ENCODE results near the gene EXOSC7. TPM values are rescaled to one million over a fixed set of nuclear protein-coding genes. Genes with fewer than 3 reads are reported as not detected.

The EXOSC7 gene
- total and polyA plus RNA-seq, 10 of the 15 experiments (the other 5 are each of a cell fraction or from before 2014, with no cell fraction given) = 58.0 to 193 (median 82.9) TPM

DNA sequence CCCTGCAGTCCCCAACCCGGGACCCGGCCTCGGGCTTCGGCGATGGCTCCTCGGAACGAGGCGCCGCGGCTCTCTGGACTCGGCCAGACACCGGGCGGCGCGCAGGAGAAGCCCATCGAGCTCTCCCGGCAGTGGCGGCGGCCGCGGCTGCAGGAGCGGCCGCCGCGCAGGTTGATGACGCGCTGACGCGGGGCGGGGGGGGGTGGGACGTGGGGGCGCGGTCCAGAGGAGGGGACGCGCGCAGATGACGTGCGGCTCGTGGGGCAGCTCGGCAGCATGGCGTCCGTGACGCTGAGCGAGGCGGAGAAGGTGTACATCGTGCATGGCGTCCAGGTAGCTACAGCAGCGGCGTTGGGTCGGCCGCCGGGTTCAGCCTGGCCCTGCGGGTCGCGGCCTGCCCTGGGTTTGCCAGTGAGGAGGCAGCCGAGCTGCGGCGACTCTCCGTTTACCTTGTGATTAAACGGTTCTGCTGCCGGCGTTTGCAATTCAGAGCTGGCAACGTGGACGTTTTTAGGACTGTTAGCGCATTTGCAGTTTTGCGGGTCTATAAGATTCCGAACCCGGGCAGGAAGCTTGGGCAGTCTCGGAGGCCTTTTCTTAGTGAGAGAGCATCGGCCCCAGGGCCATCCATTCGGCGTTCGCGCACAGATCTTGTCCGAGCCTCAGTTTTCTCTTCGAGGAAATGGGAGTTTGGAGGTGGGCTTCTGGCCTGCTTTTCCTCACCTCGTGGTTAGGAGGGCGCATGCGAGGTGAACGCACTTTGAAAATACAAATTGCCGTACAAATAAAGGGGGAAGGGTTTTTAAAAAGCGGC lies at the start of gene EXOSC7, which contains the start of gene ZDHHC3 (continued):
- TF ChIP-seq, protein P1, sequence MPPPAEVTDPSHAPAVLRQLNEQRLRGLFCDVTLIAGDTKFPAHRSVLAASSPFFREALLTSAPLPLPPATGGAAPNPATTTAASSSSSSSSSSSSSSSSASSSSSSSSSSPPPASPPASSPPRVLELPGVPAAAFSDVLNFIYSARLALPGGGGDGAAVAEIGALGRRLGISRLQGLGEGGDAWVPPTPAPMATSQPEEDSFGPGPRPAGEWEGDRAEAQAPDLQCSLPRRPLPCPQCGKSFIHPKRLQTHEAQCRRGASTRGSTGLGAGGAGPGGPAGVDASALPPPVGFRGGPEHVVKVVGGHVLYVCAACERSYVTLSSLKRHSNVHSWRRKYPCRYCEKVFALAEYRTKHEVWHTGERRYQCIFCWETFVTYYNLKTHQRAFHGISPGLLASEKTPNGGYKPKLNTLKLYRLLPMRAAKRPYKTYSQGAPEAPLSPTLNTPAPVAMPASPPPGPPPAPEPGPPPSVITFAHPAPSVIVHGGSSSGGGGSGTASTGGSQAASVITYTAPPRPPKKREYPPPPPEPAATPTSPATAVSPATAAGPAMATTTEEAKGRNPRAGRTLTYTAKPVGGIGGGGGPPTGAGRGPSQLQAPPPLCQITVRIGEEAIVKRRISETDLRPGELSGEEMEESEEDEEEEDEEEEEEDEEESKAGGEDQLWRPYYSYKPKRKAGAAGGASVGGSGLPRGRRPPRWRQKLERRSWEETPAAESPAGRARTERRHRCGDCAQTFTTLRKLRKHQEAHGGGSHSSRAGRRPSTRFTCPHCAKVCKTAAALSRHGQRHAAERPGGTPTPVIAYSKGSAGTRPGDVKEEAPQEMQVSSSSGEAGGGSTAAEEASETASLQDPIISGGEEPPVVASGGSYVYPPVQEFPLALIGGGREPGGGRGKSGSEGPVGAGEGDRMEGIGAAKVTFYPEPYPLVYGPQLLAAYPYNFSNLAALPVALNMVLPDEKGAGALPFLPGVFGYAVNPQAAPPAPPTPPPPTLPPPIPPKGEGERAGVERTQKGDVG (CRISPR knock-in tag; IDR thresholded peaks at IDR 0.05) = no peak
- TF ChIP-seq MYB (IDR thresholded peaks at IDR 0.05; ENCODE audit: borderline replicate concordance, low read depth, low read length) (no peak), YY1 (IDR thresholded peaks at IDR 0.05; ENCODE audit: low read depth, low read length) (peak; percentile 97), ESRRA (IDR thresholded peaks at IDR 0.05; ENCODE audit: low read length) (0 out of 2 replicates have a peak, but pooled peaks have one; percentile 55), SP1 (IDR thresholded peaks at IDR 0.05; ENCODE audit: low read depth, low read length) (peak; percentile 39), POLR2AphosphoS2 (IDR thresholded peaks at IDR 0.05; ENCODE audit: low read depth, low read length) (peak; percentile 53; the same call in 1 of the 2 replicates), BCL11A (IDR thresholded peaks at IDR 0.05; ENCODE audit: low read depth, low read length) (no peak)
- TF ChIP-seq, protein P2, sequence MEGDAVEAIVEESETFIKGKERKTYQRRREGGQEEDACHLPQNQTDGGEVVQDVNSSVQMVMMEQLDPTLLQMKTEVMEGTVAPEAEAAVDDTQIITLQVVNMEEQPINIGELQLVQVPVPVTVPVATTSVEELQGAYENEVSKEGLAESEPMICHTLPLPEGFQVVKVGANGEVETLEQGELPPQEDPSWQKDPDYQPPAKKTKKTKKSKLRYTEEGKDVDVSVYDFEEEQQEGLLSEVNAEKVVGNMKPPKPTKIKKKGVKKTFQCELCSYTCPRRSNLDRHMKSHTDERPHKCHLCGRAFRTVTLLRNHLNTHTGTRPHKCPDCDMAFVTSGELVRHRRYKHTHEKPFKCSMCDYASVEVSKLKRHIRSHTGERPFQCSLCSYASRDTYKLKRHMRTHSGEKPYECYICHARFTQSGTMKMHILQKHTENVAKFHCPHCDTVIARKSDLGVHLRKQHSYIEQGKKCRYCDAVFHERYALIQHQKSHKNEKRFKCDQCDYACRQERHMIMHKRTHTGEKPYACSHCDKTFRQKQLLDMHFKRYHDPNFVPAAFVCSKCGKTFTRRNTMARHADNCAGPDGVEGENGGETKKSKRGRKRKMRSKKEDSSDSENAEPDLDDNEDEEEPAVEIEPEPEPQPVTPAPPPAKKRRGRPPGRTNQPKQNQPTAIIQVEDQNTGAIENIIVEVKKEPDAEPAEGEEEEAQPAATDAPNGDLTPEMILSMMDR (IDR thresholded peaks at IDR 0.05 in 2 of 3, conservative IDR thresholded peaks at IDR 0.05 in 1 of 3; ENCODE audit: control insufficient read depth in 2 of 3, extremely low read depth in 1 of 3, insufficient read depth in 1 of 3, low read depth in 3 of 3, low read length in 3 of 3) = 0 out of 6 replicates have a peak, but pooled peaks of 1 of the 3 experiments have one; percentile 7
- TF ChIP-seq, protein P3, sequence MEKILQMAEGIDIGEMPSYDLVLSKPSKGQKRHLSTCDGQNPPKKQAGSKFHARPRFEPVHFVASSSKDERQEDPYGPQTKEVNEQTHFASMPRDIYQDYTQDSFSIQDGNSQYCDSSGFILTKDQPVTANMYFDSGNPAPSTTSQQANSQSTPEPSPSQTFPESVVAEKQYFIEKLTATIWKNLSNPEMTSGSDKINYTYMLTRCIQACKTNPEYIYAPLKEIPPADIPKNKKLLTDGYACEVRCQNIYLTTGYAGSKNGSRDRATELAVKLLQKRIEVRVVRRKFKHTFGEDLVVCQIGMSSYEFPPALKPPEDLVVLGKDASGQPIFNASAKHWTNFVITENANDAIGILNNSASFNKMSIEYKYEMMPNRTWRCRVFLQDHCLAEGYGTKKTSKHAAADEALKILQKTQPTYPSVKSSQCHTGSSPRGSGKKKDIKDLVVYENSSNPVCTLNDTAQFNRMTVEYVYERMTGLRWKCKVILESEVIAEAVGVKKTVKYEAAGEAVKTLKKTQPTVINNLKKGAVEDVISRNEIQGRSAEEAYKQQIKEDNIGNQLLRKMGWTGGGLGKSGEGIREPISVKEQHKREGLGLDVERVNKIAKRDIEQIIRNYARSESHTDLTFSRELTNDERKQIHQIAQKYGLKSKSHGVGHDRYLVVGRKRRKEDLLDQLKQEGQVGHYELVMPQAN (conservative IDR thresholded peaks at IDR 0.05) = peak; percentile 81

All from GM12878 (cell line).